Measurements from ENCODE around the gene TSR3.
A peak's percentile ranks its signal among the peaks of the same experiment; 100 is the strongest.

Gene TSR3

GRCh38 chr16:1318268-1318545, 33.5 kb downstream of the TSR3 start:
- peaks cover 59% of the 10 kb centered on the region for H3K36me3 Mint-ChIP-seq (ENCODE audit: low read depth)
- H3K27ac Mint-ChIP-seq, result no peak overlapping the region
- no peaks in the 10 kb centered on the region for H3K27me3 Mint-ChIP-seq
- H3K9me3 Mint-ChIP-seq, result no peaks in the 10 kb centered on the region
- no peak overlapping the region for H3K4me3 Mint-ChIP-seq
- H3K4me1 Mint-ChIP-seq (ENCODE audit: low read depth), result peaks cover 1% of the 10 kb centered on the region

- H3K4me3 Mint-ChIP-seq, result no peak overlapping the region
- no peaks in the 10 kb centered on the region for H3K27me3 Mint-ChIP-seq
- no peak overlapping the region for H3K27ac Mint-ChIP-seq
- H3K36me3 Mint-ChIP-seq (ENCODE audit: low read depth), result peaks cover 58% of the 10 kb centered on the region
- peaks cover 6% of the 10 kb centered on the region for H3K4me1 Mint-ChIP-seq (ENCODE audit: low read depth)
- H3K9me3 Mint-ChIP-seq, result no peaks in the 10 kb centered on the region
Observed at GRCh38 chr16:1317479-1318267, 34.0 kb downstream of the TSR3 start.

GRCh38 chr16:1316033-1316405, 35.7 kb downstream of the TSR3 start:
- Mint-ChIP-seq H3K4me3 (no peak overlapping the region), H3K27ac (no peak overlapping the region), H3K36me3 (ENCODE audit: low read depth) (peaks cover 61% of the 10 kb centered on the region), H3K9me3 (no peaks in the 10 kb centered on the region), H3K4me1 (ENCODE audit: low read depth) (peaks cover 20% of the 10 kb centered on the region), H3K27me3 (no peaks in the 10 kb centered on the region)

GRCh38 chr16:1315081-1316032, 36.3 kb downstream of the TSR3 start:
- H3K36me3 Mint-ChIP-seq (ENCODE audit: low read depth), result peaks cover 65% of the 10 kb centered on the region
- no peak overlapping the region for H3K4me3 Mint-ChIP-seq
- peaks cover 27% of the 10 kb centered on the region for H3K4me1 Mint-ChIP-seq (ENCODE audit: low read depth)
- H3K9me3 Mint-ChIP-seq, result no peaks in the 10 kb centered on the region
- H3K27ac Mint-ChIP-seq, result no peak overlapping the region
- H3K27me3 Mint-ChIP-seq, result no peaks in the 10 kb centered on the region

- no peaks in the 10 kb centered on the region for H3K27me3 Mint-ChIP-seq
- no peaks in the 10 kb centered on the region for H3K9me3 Mint-ChIP-seq
- peaks cover 31% of the 10 kb centered on the region for H3K4me1 Mint-ChIP-seq (ENCODE audit: low read depth)
- H3K4me3 Mint-ChIP-seq, result no peak overlapping the region
- peaks cover 62% of the 10 kb centered on the region for H3K36me3 Mint-ChIP-seq (ENCODE audit: low read depth)
- no peak overlapping the region for H3K27ac Mint-ChIP-seq
Observed at GRCh38 chr16:1314399-1315068, 37.1 kb downstream of the TSR3 start.

- H3K36me3 Mint-ChIP-seq (ENCODE audit: low read depth), result peaks cover 55% of the 10 kb centered on the region
- H3K4me3 Mint-ChIP-seq, result no peak overlapping the region
- no peak overlapping the region for H3K27ac Mint-ChIP-seq
- peaks cover 31% of the 10 kb centered on the region for H3K4me1 Mint-ChIP-seq (ENCODE audit: low read depth)
- no peaks in the 10 kb centered on the region for H3K9me3 Mint-ChIP-seq
- no peaks in the 10 kb centered on the region for H3K27me3 Mint-ChIP-seq
Observed at GRCh38 chr16:1313721-1314369, 37.8 kb downstream of the TSR3 start.

- peaks cover 45% of the 10 kb centered on the region for H3K36me3 Mint-ChIP-seq (ENCODE audit: low read depth)
- no peaks in the 10 kb centered on the region for H3K27me3 Mint-ChIP-seq
- H3K9me3 Mint-ChIP-seq, result no peaks in the 10 kb centered on the region
- H3K4me1 Mint-ChIP-seq (ENCODE audit: low read depth), result peaks cover 31% of the 10 kb centered on the region
- peak overlapping the region; percentile 67 for H3K27ac Mint-ChIP-seq
- peak overlapping the region; percentile 47 for H3K4me3 Mint-ChIP-seq
Observed at GRCh38 chr16:1312903-1313302, 38.8 kb downstream of the TSR3 start.

- Mint-ChIP-seq H3K4me3 (peak overlapping the region; percentile 99), H3K9me3 (no peaks in the 10 kb centered on the region), H3K4me1 (ENCODE audit: low read depth) (peaks cover 31% of the 10 kb centered on the region), H3K27ac (peak overlapping the region; percentile 67), H3K27me3 (no peaks in the 10 kb centered on the region), H3K36me3 (ENCODE audit: low read depth) (peaks cover 41% of the 10 kb centered on the region)
Observed at GRCh38 chr16:1312467-1312816, 39.2 kb downstream of the TSR3 start.

- no peaks in the 10 kb centered on the region for H3K27me3 Mint-ChIP-seq
- H3K27ac Mint-ChIP-seq, result peak overlapping the region; percentile 67
- peaks cover 31% of the 10 kb centered on the region for H3K4me1 Mint-ChIP-seq (ENCODE audit: low read depth)
- H3K36me3 Mint-ChIP-seq (ENCODE audit: low read depth), result peaks cover 35% of the 10 kb centered on the region
- peak overlapping the region; percentile 99 for H3K4me3 Mint-ChIP-seq
- no peaks in the 10 kb centered on the region for H3K9me3 Mint-ChIP-seq
Observed at GRCh38 chr16:1311738-1312466, 39.8 kb downstream of the TSR3 start.

GRCh38 chr16:1311212-1311737, 40.4 kb downstream of the TSR3 start:
- Mint-ChIP-seq H3K27ac (peak overlapping the region; percentile 98), H3K4me1 (ENCODE audit: low read depth) (peaks cover 34% of the 10 kb centered on the region), H3K9me3 (no peaks in the 10 kb centered on the region), H3K4me3 (peak overlapping the region; percentile 99), H3K27me3 (no peaks in the 10 kb centered on the region), H3K36me3 (ENCODE audit: low read depth) (peaks cover 30% of the 10 kb centered on the region)

GRCh38 chr16:1310832-1311200, 40.9 kb downstream of the TSR3 start:
- Mint-ChIP-seq H3K4me3 (peak overlapping the region; percentile 99), H3K27me3 (no peaks in the 10 kb centered on the region), H3K4me1 (ENCODE audit: low read depth) (peaks cover 39% of the 10 kb centered on the region), H3K36me3 (ENCODE audit: low read depth) (peaks cover 25% of the 10 kb centered on the region), H3K27ac (peak overlapping the region; percentile 98), H3K9me3 (no peaks in the 10 kb centered on the region)

GRCh38 chr16:1309888-1310831, 41.5 kb downstream of the TSR3 start:
- Mint-ChIP-seq H3K4me1 (ENCODE audit: low read depth) (peaks cover 44% of the 10 kb centered on the region), H3K27me3 (no peaks in the 10 kb centered on the region), H3K36me3 (ENCODE audit: low read depth) (peaks cover 21% of the 10 kb centered on the region), H3K9me3 (no peaks in the 10 kb centered on the region), H3K4me3 (peak overlapping the region; percentile 99), H3K27ac (peak overlapping the region; percentile 98)
